Measurements from ENCODE around the gene AGBL3.

DNA sequence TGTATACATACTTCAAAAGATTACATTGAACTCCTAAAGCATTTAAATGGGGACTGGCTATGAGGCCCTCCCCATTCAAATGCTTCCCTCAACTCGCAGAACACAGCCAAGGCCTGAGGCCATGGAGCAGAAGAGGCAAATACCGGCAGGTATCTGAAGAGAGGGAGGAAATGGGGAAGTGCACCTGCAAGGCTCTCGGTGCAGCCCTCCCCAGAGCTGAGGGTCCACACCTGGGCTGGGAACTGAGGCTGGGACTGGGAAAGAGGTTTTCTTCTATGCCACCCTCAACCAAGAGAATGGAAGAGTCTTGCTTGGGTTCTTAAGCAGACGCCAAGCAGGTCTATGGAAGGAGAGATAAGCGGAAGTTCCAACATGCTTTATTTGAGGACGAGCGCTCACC, 197.2 kb downstream of the AGBL3 start:
- no peak for TF ChIP-seq TARDBP (IDR thresholded peaks at IDR 0.05)
- TF ChIP-seq BHLHE40 (IDR thresholded peaks at IDR 0.05; ENCODE audit: borderline replicate concordance), result no peak
- no peak for TF ChIP-seq ZNF384 (IDR thresholded peaks at IDR 0.05)
- TF ChIP-seq HDGF (IDR thresholded peaks at IDR 0.05; ENCODE audit: borderline replicate concordance), result no peak
- TF ChIP-seq SUZ12 (IDR thresholded peaks at IDR 0.05), result no peak
- no peak for TF ChIP-seq CTBP1 (IDR thresholded peaks at IDR 0.05; ENCODE audit: borderline replicate concordance)
- no peak for TF ChIP-seq ELF4 (IDR thresholded peaks at IDR 0.05)
- no peak for TF ChIP-seq NFRKB (IDR thresholded peaks at IDR 0.05)
- no peak for TF ChIP-seq FOXM1 (IDR thresholded peaks at IDR 0.05; ENCODE audit: borderline replicate concordance)

Measured in HEK293T (cell line).